GM12873 (cell line): Measurements from ENCODE around the gene CCDC88C.

Source experiments
- CTCF ChIP-seq: IDR thresholded peaks from 2 replicates; pipeline ENCODE4 v1.5.1; 2012; ENCODE audit warnings: low read depth, mild to moderate bottlenecking, moderate library complexity, low read length, control low read depth; ENCODE audit not compliant: insufficient read depth; ENCODE audit errors: missing control alignments

CCDC88C gene

GRCh38 chr14:91257328-91258010 is 160.2 kb downstream of the CCDC88C start:
- no peak for TF ChIP-seq CTCF

GRCh38 chr14:91256661-91257060 is 161.0 kb downstream of the CCDC88C start:
- TF ChIP-seq CTCF, result no peak

- TF ChIP-seq CTCF, result no peak
Measured at GRCh38 chr14:91255026-91255695, 162.5 kb downstream of the CCDC88C start.

- TF ChIP-seq CTCF, result no peak
Measured at GRCh38 chr14:91254461-91254860, 163.2 kb downstream of the CCDC88C start.

GRCh38 chr14:91253795-91254323 is 163.8 kb downstream of the CCDC88C start:
- TF ChIP-seq CTCF, result no peak

- peak; percentile 10 for TF ChIP-seq CTCF
Measured at GRCh38 chr14:91252871-91253794, 164.5 kb downstream of the CCDC88C start.

- no peak for TF ChIP-seq CTCF
Measured at GRCh38 chr14:91250912-91251311, 166.7 kb downstream of the CCDC88C start.
